Thyroid gland (tissue), 4 donors: ENCODE results near the gene SLC7A14. TPM values are rescaled to one million over a fixed set of nuclear protein-coding genes. Genes with fewer than 3 reads are reported as not detected.

Experiments
- DNase-seq, 2 donors: peaks; one replicate each; pipeline ENCODE4 v3.0.0-alpha.2; 2019
- H3K27ac ChIP-seq, 3 donors: fragments of 200-600 bp; sonication (generic); 1 replicate in 2 of 3; 2 replicates in 1 of 3; pipeline ENCODE4 v1.5.1; 2016 to 2019; ENCODE audit warnings: mild to moderate bottlenecking in 1 of 3, moderate library complexity in 1 of 3
- H3K27me3 ChIP-seq: fragments of 200-600 bp; sonication (generic); one replicate; pipeline ENCODE4 v1.5.1; 2019
- H3K36me3 ChIP-seq, 2 donors: fragments of 200-600 bp; sonication (generic); one replicate each; pipeline ENCODE4 v1.5.1; 2016 to 2019
- H3K4me1 ChIP-seq, 2 donors: fragments of 200-600 bp; sonication (generic); one replicate each; pipeline ENCODE4 v1.5.1; 2017 to 2019
- H3K4me3 ChIP-seq, 3 donors: fragments of 200-600 bp; sonication (generic); replicated peaks in 1 of 3; 1 replicate in 2 of 3; 2 replicates in 1 of 3; pipeline ENCODE4 v1.5.1; 2016; ENCODE audit warnings: mild to moderate bottlenecking in 1 of 3
- H3K9me3 ChIP-seq: fragments of 200-600 bp; sonication (generic); one replicate; pipeline ENCODE4 v1.5.1; 2017
- CTCF ChIP-seq, 6 experiments: fragments of 200-600 bp in 3 of 6; fragments of 450-650 bp in 3 of 6; sonication (generic) in 3 of 6; IDR thresholded peaks; one replicate each; pipeline ENCODE4 v1.5.1; 2016 to 2019; ENCODE audit warnings: antibody characterized with exemption in 6 of 6, mild to moderate bottlenecking in 2 of 6, inconsistent platforms in 1 of 6, moderate library complexity in 1 of 6
- POLR2A ChIP-seq, 2 donors: fragments of 450-650 bp; IDR thresholded peaks; one replicate each; pipeline ENCODE4 v1.6.1; 2017; ENCODE audit warnings: antibody characterized with exemption in 2 of 2, mild to moderate bottlenecking in 2 of 2, moderate library complexity in 1 of 2
- WGBS, 2 donors: methylation state at CpG; one replicate each; pipeline ENCODE4 v1.1.5; 2017; 5-methylcytosine and 5-hydroxymethylcytosine counted together
- intact Hi-C: fragments of 100-400 bp; cut with DNase I; formaldehyde crosslinking; loops from one replicate; pipeline ENCODE4 v1.15.1; 2023
- total RNA-seq, 4 donors: library from RNA; depleted of rRNA; stranded (reverse); fragments of >200 nt; gene quantifications; one replicate each; pipeline ENCODE4 v1.2.3, GENCODE V29; 2016

The SLC7A14 gene
- total RNA-seq, 4 donors from 2014 or later = 0.11 to 0.34 (median 0.13) TPM; not detected in 1

DNA sequence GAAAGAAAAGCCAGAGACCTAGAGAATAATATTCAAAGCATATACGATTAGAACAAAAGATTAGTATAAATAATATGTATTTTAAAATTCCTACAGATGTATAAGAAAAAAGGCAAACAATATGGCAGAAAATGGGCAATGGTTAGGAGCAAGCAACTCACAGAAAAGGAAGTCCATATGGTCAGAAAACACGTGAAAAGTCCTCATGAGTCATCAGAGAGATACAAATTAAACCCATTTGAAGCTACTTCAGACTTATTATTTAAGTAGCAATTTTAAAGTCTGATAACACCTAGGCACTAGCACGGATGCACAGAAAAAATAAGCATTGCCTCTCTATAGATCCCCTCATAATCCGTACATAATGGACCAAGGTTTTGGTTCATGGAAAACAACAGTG, 25.6 kb downstream of the SLC7A14 start:
- Histone ChIP-seq H3K9me3 (no peaks in the 10 kb centered on the region), H3K27ac (no peak overlapping the region), H3K27me3 (no peaks in the 10 kb centered on the region), H3K4me1 (no peaks in the 10 kb centered on the region), H3K4me3 (no peak overlapping the region), H3K36me3 (no peaks in the 10 kb centered on the region)
- no peak for DNase-seq
- intact Hi-C loops = no loop called here
- TF ChIP-seq POLR2A (IDR thresholded peaks at IDR 0.05) = no peak
- TF ChIP-seq CTCF (IDR thresholded peaks at IDR 0.05) = no peak
- WGBS, 2 donors = 79 to 87% methylated on average over 4 of the region's 4 CpGs

GRCh38 chr3:170558427-170558826, 27.4 kb downstream of the SLC7A14 start:
- Histone ChIP-seq H3K4me1 (no peaks in the 10 kb centered on the region), H3K27ac (no peak overlapping the region), H3K36me3 (no peaks in the 10 kb centered on the region), H3K4me3 (no peak overlapping the region), H3K27me3 (no peaks in the 10 kb centered on the region), H3K9me3 (no peaks in the 10 kb centered on the region)
- TF ChIP-seq CTCF (IDR thresholded peaks at IDR 0.05) (no peak), POLR2A (IDR thresholded peaks at IDR 0.05) (no peak)
- DNase-seq = no peak
- intact Hi-C loops = no loop called here

DNA sequence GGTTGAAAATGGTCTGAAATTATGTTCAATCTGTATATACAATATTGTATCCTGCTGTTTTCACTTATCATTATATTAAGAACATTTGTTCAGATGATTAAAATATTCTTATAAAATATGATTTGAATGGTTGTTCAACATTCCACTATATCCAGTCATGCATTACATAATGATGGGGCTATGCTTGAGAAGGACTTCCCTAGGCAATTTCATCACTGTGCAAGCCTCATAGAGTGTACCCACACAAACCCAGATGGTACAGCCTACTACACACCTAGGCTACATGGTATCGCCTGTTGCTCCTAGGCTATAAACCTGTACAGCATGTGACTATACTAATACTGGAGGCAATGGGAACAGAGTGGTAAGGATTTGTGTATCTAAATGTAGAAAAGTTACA, 30.5 kb downstream of the SLC7A14 start:
- H3K27ac ChIP-seq = no peak overlapping the region
- H3K36me3 ChIP-seq = no peaks in the 10 kb centered on the region
- H3K4me3 ChIP-seq = no peak overlapping the region
- no peaks in the 10 kb centered on the region for H3K9me3 ChIP-seq
- TF ChIP-seq POLR2A (IDR thresholded peaks at IDR 0.05) = no peak
- TF ChIP-seq CTCF (IDR thresholded peaks at IDR 0.05) = no peak
- 94 to 100% methylated on average over 1 of the region's 1 CpG for WGBS, 2 donors
- DNase-seq = no peak
- H3K27me3 ChIP-seq = no peaks in the 10 kb centered on the region
- intact Hi-C loops = no loop called here
- H3K4me1 ChIP-seq = no peaks in the 10 kb centered on the region

GRCh38 chr3:170553788-170554757, 31.8 kb downstream of the SLC7A14 start:
- no peaks in the 10 kb centered on the region for H3K27me3 ChIP-seq
- H3K9me3 ChIP-seq = no peaks in the 10 kb centered on the region
- H3K4me1 ChIP-seq = no peaks in the 10 kb centered on the region
- no peak for DNase-seq
- 65 to 66% methylated on average over 4 of the region's 4 CpGs for WGBS, 2 donors
- H3K36me3 ChIP-seq = no peaks in the 10 kb centered on the region
- H3K27ac ChIP-seq = no peak overlapping the region
- no peak for TF ChIP-seq POLR2A (IDR thresholded peaks at IDR 0.05)
- TF ChIP-seq CTCF (IDR thresholded peaks at IDR 0.05) = no peak
- intact Hi-C loops = no loop called here
- H3K4me3 ChIP-seq = no peak overlapping the region

DNA sequence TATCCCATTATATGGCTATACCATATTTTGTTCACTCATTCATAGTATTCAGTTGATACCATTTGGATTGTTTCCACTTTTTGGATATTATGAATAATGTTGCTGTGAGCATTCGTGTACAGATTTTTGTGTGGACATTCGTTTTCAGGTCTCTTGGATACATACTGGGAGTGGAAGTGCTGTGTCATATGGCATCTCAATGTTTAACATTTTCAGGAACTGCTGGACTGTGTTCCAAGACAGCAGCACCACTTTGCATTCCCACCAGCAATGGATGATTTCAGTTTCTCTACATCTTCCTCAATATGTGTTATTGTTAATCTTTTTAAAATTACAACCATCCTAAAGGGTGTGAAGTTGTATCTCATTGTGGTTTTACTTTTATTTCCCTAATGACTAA, 34.6 kb downstream of the SLC7A14 start:
- Histone ChIP-seq H3K27me3 (no peaks in the 10 kb centered on the region), H3K4me3 (no peak overlapping the region), H3K9me3 (no peaks in the 10 kb centered on the region), H3K4me1 (no peaks in the 10 kb centered on the region), H3K27ac (no peak overlapping the region), H3K36me3 (no peaks in the 10 kb centered on the region)
- intact Hi-C loops = no loop called here
- 80 to 81% methylated on average over 2 of the region's 2 CpGs for WGBS, 2 donors
- DNase-seq = no peak
- TF ChIP-seq CTCF (IDR thresholded peaks at IDR 0.05) (no peak), POLR2A (IDR thresholded peaks at IDR 0.05) (no peak)
